Panc1 (cell line): ENCODE measurements around the gene MAGEA1. TPM values are rescaled to one million over a fixed set of nuclear protein-coding genes. Genes with fewer than 3 reads are reported as not detected.

Experiments used
- ATAC-seq: fragments of 200-7000 bp; cut with Tn5 transposase; 2 replicates; pipeline ENCODE4 v1.9.1; 2020; ENCODE audit warnings: mild to moderate bottlenecking, moderate library complexity
- BruUV-seq: library from RNA; stranded (reverse); fragments of 400-500 nt; replicated peaks from 2 replicates; lab custom pipeline; 2021; lab: Mats Ljungman, UMichigan
- CTCF ChIA-PET: fragments of 300-600 bp; sonication (Branson Sonifier 250); formaldehyde crosslinking; loops from one replicate; lab custom pipeline; 2022; ENCODE audit warnings: antibody characterized with exemption; lab: Charles Lee
- POLR2A ChIA-PET: fragments of 300-600 bp; sonication (Branson Sonifier 250); formaldehyde crosslinking; loops from one replicate; lab custom pipeline; 2022; ENCODE audit warnings: antibody characterized with exemption; lab: Charles Lee
- DNase-seq: peaks from one replicate; pipeline ENCODE4 v3.0.0-alpha.2; 2010; ENCODE audit warnings: low read depth, low spot score
- H3K27ac ChIP-seq: 2 replicates; pipeline ENCODE4 v1.5.1; 2011; ENCODE audit warnings: mild to moderate bottlenecking, low read length, inconsistent platforms
- H3K27me3 ChIP-seq: fragments of 200-500 bp; sonication (Bioruptor generic); 2 replicates; pipeline ENCODE4 v1.6.0; 2014; ENCODE audit warnings: low read length, inconsistent platforms; ENCODE audit not compliant: control insufficient read depth, insufficient read depth
- H3K36me3 ChIP-seq: fragments of 200-500 bp; sonication (Bioruptor generic); 2 replicates; pipeline ENCODE4 v1.5.1; 2014; ENCODE audit warnings: inconsistent platforms, mild to moderate bottlenecking, low read length, moderate library complexity; ENCODE audit not compliant: control insufficient read depth, insufficient read depth
- H3K4me1 ChIP-seq: 2 replicates; pipeline ENCODE4 v1.5.1; 2011; ENCODE audit warnings: inconsistent platforms, mild to moderate bottlenecking, low read length, moderate library complexity; ENCODE audit not compliant: control insufficient read depth, insufficient read depth
- H3K4me3 ChIP-seq, 2 experiments: 2 replicates each; pipeline ENCODE4 v1.5.1; 2011 to 2012; ENCODE audit warnings: low read depth in 2 of 2, low read length in 2 of 2, mild to moderate bottlenecking in 2 of 2, inconsistent platforms in 1 of 2, moderate library complexity in 1 of 2
- H3K9me3 ChIP-seq: fragments of 200-500 bp; sonication (Bioruptor generic); 2 replicates; pipeline ENCODE4 v1.5.1; 2014; ENCODE audit warnings: low read depth, mild to moderate bottlenecking, inconsistent platforms, low read length, moderate library complexity; ENCODE audit not compliant: control insufficient read depth, insufficient read depth
- POLR2AphosphoS5 ChIP-seq: IDR thresholded peaks from 2 replicates; pipeline ENCODE4 v1.6.1; 2012; ENCODE audit warnings: mild to moderate bottlenecking, low read depth, low read length, moderate library complexity
- REST ChIP-seq, 2 experiments: IDR thresholded peaks; 2 replicates each; pipeline ENCODE4 v1.6.1; 2011 to 2012; ENCODE audit warnings: low read depth in 2 of 2, control low read depth in 1 of 2, low read length in 1 of 2, mild to moderate bottlenecking in 1 of 2, moderate library complexity in 1 of 2; ENCODE audit not compliant: insufficient read depth in 1 of 2
- SIN3A ChIP-seq: IDR thresholded peaks from 2 replicates; pipeline ENCODE4 v1.6.1; 2012; ENCODE audit warnings: low read depth, mild to moderate bottlenecking, low read length, moderate library complexity, borderline replicate concordance; ENCODE audit not compliant: insufficient read depth
- TCF7L2 ChIP-seq: IDR thresholded peaks from 2 replicates; pipeline ENCODE4 v1.6.1; 2011; ENCODE audit warnings: mild to moderate bottlenecking, low read depth, low read length, inconsistent platforms
- in situ Hi-C: cut with HindIII; loops from 2 replicates; pipeline ENCODE4 v1.10.0; 2016; ENCODE audit warnings: low sequenced_read_pairs, low pct_unique_long_range_greater_than_20kb
- intact Hi-C: fragments of 100-400 bp; cut with micrococcal nuclease; formaldehyde crosslinking; loops from one replicate; pipeline ENCODE4 v1.10.0; 2022; ENCODE audit not compliant: unreplicated experiment
- total RNA-seq: library from RNA; stranded (reverse); gene quantifications from one replicate; pipeline ENCODE4 v1.2.1, GENCODE V29; 2021; ENCODE audit not compliant: unreplicated experiment
- TF ChIP-seq, protein P1 (sequence below): fragments of 450-650 bp; IDR thresholded peaks from 2 replicates; pipeline ENCODE4 v1.5.1; 2017; ENCODE audit warnings: mild to moderate bottlenecking

MAGEA1 gene
- total RNA-seq, 1 experiment from 2014 or later: not detected

DNA sequence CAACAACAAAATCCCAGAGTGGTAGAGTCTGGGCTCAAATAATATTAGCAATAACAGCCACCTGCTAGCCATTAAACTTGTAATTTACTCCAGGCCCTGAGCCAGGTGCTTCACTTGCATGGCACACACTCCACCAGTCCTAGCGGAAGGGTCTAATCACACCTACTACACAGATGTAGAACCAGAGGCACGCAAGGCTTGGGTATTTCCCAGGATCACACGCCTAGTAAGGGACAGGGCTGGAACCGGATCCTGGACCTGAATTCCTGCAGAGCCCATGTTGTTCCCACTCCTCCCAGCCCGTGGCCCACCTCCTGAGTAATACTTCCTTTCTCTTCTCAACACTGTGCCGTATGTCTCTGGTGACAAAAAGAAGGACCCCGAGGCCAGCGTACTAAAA, 5.7 kb downstream of the MAGEA1 start:
- no peak overlapping the region for H3K4me3 ChIP-seq
- H3K36me3 ChIP-seq: no peaks in the 10 kb centered on the region
- BruUV-seq: no TSS peak
- CTCF ChIA-PET: no interaction called here
- H3K27me3 ChIP-seq: no peaks in the 10 kb centered on the region
- H3K4me1 ChIP-seq: no peaks in the 10 kb centered on the region
- no peak overlapping the region for H3K27ac ChIP-seq
- POLR2A ChIA-PET: no interaction called here
- H3K9me3 ChIP-seq: no peaks in the 10 kb centered on the region
- intact Hi-C loops (no loop called here), in situ Hi-C loops (no loop called here)
- TF ChIP-seq, protein P1, sequence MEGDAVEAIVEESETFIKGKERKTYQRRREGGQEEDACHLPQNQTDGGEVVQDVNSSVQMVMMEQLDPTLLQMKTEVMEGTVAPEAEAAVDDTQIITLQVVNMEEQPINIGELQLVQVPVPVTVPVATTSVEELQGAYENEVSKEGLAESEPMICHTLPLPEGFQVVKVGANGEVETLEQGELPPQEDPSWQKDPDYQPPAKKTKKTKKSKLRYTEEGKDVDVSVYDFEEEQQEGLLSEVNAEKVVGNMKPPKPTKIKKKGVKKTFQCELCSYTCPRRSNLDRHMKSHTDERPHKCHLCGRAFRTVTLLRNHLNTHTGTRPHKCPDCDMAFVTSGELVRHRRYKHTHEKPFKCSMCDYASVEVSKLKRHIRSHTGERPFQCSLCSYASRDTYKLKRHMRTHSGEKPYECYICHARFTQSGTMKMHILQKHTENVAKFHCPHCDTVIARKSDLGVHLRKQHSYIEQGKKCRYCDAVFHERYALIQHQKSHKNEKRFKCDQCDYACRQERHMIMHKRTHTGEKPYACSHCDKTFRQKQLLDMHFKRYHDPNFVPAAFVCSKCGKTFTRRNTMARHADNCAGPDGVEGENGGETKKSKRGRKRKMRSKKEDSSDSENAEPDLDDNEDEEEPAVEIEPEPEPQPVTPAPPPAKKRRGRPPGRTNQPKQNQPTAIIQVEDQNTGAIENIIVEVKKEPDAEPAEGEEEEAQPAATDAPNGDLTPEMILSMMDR: no peak
- TF ChIP-seq TCF7L2 (no peak), REST (IDR thresholded peaks at IDR 0.05; ENCODE audit: insufficient read depth in 1 of 2, low read depth in 2 of 2, low read length in 1 of 2) (no peak), SIN3A (no peak), POLR2AphosphoS5 (no peak)
- DNase-seq: no peak
- no peak for ATAC-seq

GRCh38 chrX:153190381-153190780, 11.3 kb downstream of the MAGEA1 start:
- Histone ChIP-seq H3K27me3 (peaks cover 2% of the 10 kb centered on the region), H3K9me3 (no peaks in the 10 kb centered on the region), H3K36me3 (no peaks in the 10 kb centered on the region), H3K27ac (no peak overlapping the region), H3K4me3 (no peak overlapping the region), H3K4me1 (no peaks in the 10 kb centered on the region)
- TF ChIP-seq TCF7L2 (no peak), POLR2AphosphoS5 (no peak), REST (IDR thresholded peaks at IDR 0.05; ENCODE audit: insufficient read depth in 1 of 2, low read depth in 2 of 2, low read length in 1 of 2) (no peak), SIN3A (no peak)
- TF ChIP-seq, protein P1: no peak
- ATAC-seq (no peak), DNase-seq (no peak)
- intact Hi-C loops (no loop called here), in situ Hi-C loops (no loop called here)
- ChIA-PET CTCF (no interaction called here), POLR2A (no interaction called here)
- no TSS peak for BruUV-seq
